Measurements from ENCODE around the gene RPL22. TPM values are rescaled to one million over a fixed set of nuclear protein-coding genes. Genes with fewer than 3 reads are reported as not detected.

Gene RPL22
- total RNA-seq, 4 donors from 2014 or later: 126 to 281 (median 227) TPM

DNA sequence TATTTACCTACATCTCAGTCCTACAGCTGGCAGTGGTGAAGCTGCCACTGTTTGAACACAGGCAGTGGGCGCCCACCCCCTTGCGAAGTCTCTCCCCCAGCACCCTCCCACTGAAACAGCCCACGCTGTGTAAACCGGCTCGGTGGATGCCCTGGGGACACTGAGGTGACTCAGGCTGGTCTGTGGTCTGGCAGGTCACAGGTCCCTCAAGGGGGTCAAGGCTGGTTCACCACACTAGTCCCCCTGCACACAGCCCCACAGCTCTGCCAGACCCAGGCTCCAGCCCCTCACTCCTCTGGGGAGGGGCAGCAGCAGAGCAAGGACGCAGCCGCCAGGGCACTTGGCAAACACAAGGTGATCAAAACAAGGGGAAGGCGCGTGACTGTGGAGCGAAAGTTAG is 26.8 kb downstream of the RPL22 start:
- ATAC-seq: no peak
- TF ChIP-seq EP300 (IDR thresholded peaks at IDR 0.05) (no peak), POLR2A (IDR thresholded peaks at IDR 0.05) (no peak), POLR2AphosphoS5 (IDR thresholded peaks at IDR 0.05) (no peak)
- TF ChIP-seq, protein P1, sequence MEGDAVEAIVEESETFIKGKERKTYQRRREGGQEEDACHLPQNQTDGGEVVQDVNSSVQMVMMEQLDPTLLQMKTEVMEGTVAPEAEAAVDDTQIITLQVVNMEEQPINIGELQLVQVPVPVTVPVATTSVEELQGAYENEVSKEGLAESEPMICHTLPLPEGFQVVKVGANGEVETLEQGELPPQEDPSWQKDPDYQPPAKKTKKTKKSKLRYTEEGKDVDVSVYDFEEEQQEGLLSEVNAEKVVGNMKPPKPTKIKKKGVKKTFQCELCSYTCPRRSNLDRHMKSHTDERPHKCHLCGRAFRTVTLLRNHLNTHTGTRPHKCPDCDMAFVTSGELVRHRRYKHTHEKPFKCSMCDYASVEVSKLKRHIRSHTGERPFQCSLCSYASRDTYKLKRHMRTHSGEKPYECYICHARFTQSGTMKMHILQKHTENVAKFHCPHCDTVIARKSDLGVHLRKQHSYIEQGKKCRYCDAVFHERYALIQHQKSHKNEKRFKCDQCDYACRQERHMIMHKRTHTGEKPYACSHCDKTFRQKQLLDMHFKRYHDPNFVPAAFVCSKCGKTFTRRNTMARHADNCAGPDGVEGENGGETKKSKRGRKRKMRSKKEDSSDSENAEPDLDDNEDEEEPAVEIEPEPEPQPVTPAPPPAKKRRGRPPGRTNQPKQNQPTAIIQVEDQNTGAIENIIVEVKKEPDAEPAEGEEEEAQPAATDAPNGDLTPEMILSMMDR (IDR thresholded peaks at IDR 0.05): no peak
- no peaks in the 10 kb centered on the region for H3K4me1 ChIP-seq
- H3K27ac ChIP-seq: no peak overlapping the region
- H3K27me3 ChIP-seq: peaks cover 72% of the 10 kb centered on the region
- WGBS, 2 donors (ENCODE audit: low coverage in 1 of 2): 85% methylated on average over 3 of the region's 10 CpGs; no CpG with 5 or more reads in 1 of the 2 donors
- no peaks in the 10 kb centered on the region for H3K36me3 ChIP-seq
- no peaks in the 10 kb centered on the region for H3K9me3 ChIP-seq
- H3K4me3 ChIP-seq: no peak overlapping the region

DNA sequence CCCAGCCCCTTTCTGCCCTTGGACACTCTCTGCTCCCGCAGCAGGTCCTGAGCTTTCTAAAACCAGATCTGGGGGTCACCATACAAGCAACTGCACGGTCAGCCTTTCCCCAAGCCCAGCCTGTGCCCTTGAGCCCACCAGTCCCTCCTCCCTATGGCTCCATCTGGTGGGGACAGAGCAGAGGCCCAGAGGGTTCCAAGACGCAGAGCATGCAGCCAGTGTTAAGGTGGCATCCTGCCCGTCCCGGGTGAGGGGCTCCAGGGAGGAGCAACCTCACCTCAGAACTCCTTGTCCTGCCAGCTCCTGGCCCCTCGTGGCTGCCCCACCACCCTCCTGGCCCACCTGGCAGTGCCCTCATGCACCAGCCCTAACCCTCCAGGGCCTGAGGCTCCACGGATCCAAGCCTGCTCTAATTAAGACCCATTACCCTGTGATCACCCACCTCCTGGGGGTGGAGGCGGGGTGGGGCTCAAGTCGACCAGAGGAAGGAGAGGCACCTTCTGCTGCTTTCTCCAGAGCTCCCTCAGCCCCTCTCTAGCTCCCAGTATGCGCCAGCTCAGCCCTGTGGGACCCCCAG is 27.8 kb downstream of the RPL22 start:
- Histone ChIP-seq H3K4me1 (no peaks in the 10 kb centered on the region), H3K27ac (peak overlapping the region in 1 of 4 donors; percentile 56), H3K9me3 (no peaks in the 10 kb centered on the region), H3K27me3 (peaks cover 63% of the 10 kb centered on the region), H3K4me3 (no peak overlapping the region), H3K36me3 (no peaks in the 10 kb centered on the region)
- 28% methylated on average over 4 of the region's 10 CpGs; no CpG with 5 or more reads in 1 of the 2 donors for WGBS, 2 donors (ENCODE audit: low coverage in 1 of 2)
- no peak for ATAC-seq
- TF ChIP-seq EP300 (IDR thresholded peaks at IDR 0.05): no peak
- TF ChIP-seq, protein P1 (IDR thresholded peaks at IDR 0.05): peak in 1 of 4 experiments; percentile 28

DNA sequence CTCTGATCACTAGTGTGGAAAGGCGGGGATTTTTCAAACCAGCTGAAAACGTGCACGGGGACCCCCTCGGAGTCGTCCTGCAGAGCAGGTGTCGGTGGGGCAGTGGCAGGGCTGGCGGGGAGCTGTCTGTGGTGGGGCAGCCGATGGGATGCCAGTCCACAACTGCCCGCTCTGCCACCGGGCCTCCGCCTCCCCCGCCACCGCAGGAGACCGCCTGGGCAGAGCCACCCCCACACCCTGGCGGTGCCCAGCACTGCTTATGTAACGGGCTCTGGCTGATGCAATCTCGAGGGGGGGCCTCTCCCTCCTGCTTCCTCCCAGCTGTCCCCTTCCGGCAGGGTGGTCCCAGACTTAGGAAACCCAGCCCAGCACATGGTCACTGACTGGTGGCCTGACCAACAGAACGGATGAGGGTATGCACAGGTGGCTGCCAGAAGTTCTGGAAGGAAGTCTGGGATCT is 28.6 kb downstream of the RPL22 start:
- Histone ChIP-seq H3K27me3 (peaks cover 61% of the 10 kb centered on the region), H3K4me1 (no peaks in the 10 kb centered on the region), H3K36me3 (no peaks in the 10 kb centered on the region), H3K27ac (peak overlapping the region in 1 of 4 donors; percentile 56), H3K4me3 (no peak overlapping the region), H3K9me3 (no peaks in the 10 kb centered on the region)
- TF ChIP-seq, protein P1 (IDR thresholded peaks at IDR 0.05): no peak
- TF ChIP-seq POLR2AphosphoS5 (IDR thresholded peaks at IDR 0.05) (no peak), EP300 (IDR thresholded peaks at IDR 0.05) (no peak)
- WGBS, 2 donors (ENCODE audit: low coverage in 1 of 2): no CpG with 5 or more reads among the region's 19 CpGs
- ATAC-seq: no peak

DNA sequence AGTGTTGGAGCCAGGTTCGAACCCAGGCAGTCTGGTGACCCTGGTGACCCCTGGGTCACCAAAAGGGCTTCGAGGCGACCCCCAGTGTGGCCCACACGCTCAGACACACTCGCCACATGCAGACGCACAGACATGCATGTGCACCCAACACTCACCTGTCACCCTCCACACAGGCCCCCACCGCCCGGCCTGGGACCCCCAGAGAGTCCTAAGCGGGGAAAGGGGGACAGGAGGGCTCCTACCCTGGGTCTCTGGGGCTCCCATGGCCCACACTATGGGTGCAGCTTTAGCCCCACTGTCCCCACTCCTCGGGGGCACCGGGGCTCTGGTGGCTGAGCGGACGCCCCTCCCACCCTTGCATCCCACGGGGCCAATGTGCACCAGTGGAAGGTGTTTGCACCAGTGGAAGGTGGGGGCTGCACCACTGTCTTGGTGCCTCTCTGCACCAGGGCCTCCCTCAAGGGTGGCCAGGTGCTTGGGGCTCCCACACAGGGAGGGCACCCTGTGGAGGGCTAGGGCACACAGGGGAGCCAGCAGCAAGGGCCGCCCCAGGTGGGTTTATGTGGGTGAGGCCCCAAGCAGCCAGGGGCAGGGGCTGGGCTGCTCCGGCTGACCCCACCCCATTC is 29.2 kb downstream of the RPL22 start:
- 83% methylated on average over 1 of the region's 16 CpGs; no CpG with 5 or more reads in 1 of the 2 donors for WGBS, 2 donors (ENCODE audit: low coverage in 1 of 2)
- Histone ChIP-seq H3K27ac (peak overlapping the region in 1 of 4 donors; percentile 56), H3K9me3 (no peaks in the 10 kb centered on the region), H3K4me1 (no peaks in the 10 kb centered on the region), H3K4me3 (no peak overlapping the region), H3K36me3 (no peaks in the 10 kb centered on the region), H3K27me3 (peaks cover 62% of the 10 kb centered on the region)
- no peak for ATAC-seq
- TF ChIP-seq POLR2AphosphoS5 (IDR thresholded peaks at IDR 0.05) (no peak), POLR2A (IDR thresholded peaks at IDR 0.05) (no peak), EP300 (IDR thresholded peaks at IDR 0.05) (no peak)
- TF ChIP-seq, protein P1 (IDR thresholded peaks at IDR 0.05): no peak
